ENCODE data around the gene LBH.

LBH gene

GRCh38 chr2:30230497-30231211 is 680 bp upstream of the LBH start:
- no peak overlapping the region for H3K27ac ChIP-seq
- TF ChIP-seq ZFX (IDR thresholded peaks at IDR 0.05) (no peak), CTCF (conservative IDR thresholded peaks at IDR 0.05) (no peak)

- TF ChIP-seq CTCF (conservative IDR thresholded peaks at IDR 0.05) (no peak), ZFX (IDR thresholded peaks at IDR 0.05) (no peak)
- no peak overlapping the region for H3K27ac ChIP-seq
These were observed 864 bp downstream of the LBH start for GRCh38 chr2:30231996-30232800.

GRCh38 chr2:30232801-30233130 is 1.4 kb downstream of the LBH start:
- no peak overlapping the region for H3K27ac ChIP-seq
- TF ChIP-seq ZFX (IDR thresholded peaks at IDR 0.05) = no peak
- no peak for TF ChIP-seq CTCF (conservative IDR thresholded peaks at IDR 0.05)

GRCh38 chr2:30233271-30234009 is 2.1 kb downstream of the LBH start:
- TF ChIP-seq ZFX (IDR thresholded peaks at IDR 0.05) (no peak), CTCF (conservative IDR thresholded peaks at IDR 0.05) (no peak)
- no peak overlapping the region for H3K27ac ChIP-seq

GRCh38 chr2:30234180-30234971 is 3.0 kb downstream of the LBH start:
- TF ChIP-seq CTCF (conservative IDR thresholded peaks at IDR 0.05) = no peak
- no peak for TF ChIP-seq ZFX (IDR thresholded peaks at IDR 0.05)
- no peak overlapping the region for H3K27ac ChIP-seq

- H3K27ac ChIP-seq = no peak overlapping the region
- TF ChIP-seq ZFX (IDR thresholded peaks at IDR 0.05) (no peak), CTCF (conservative IDR thresholded peaks at IDR 0.05) (no peak)
These were observed 3.8 kb downstream of the LBH start for GRCh38 chr2:30235008-30235655.

Measured in C4-2B (cell line).